Fibroblast of skin of abdomen (primary cell): ENCODE measurements around the gene ALPK3.

Experiments
- DNase-seq: peaks from one replicate; pipeline ENCODE4 v3.0.0-alpha.2; 2013

The ALPK3 gene

GRCh38 chr15:84797801-84798200 lies 19.4 kb upstream of the ALPK3 start:
- DNase-seq = no peak

DNA sequence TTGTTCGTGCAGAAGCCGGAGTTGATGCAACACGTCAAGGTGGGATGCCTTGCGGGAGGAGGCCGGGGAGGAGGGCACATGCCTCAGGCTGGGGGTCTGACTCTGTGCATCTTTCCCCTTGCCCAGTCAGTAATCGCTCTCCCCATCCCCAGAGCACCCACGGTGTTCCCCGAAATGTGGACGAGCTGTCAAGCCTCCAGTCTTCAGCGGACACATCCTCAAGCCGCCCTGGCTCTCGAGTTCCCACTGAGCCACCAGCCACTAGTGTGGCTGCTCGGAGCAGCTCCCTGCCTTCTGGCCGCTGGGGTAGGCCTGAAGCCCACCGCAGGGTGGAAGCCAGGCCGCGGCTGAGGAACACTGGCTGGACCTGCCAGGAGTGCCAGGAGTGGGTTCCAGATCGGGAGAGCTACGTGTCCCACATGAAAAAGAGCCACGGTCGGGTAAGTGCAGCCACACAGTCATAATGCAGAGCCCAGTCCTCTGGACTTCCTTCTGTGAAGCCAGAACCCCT lies 18.7 kb upstream of the ALPK3 start:
- no peak for DNase-seq

DNA sequence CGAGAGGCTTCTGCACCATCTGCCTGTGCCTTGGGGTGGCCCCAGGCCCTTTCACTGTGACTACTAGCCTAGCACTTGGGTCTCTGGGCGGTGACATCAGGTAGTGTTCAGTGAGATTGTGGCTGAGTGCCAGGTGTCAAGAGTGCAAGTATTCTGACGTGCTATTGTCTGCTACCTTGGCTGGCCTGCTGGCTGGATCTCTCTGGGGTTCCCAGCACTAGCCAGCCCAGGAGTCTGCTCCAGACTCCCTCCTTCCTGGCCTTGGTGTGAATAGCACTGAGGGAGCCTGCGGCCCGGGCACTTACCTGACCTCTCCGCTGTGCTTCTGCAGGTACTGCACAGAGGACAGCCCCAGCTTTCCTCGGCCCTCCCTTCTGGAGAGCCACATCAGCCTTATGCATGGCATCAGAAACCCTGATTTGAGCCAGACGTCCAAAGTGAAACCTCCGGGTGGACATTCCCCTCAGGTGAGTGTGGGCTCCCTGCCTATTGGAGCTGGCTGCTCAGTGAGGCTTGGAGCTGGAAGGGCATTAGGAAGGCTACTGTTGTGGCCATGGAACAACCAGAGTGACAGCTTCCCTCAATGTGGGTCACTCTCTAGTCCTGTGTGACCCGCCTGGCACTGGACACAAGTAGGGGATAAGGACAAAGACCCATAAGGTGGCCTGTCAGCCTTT lies 17.5 kb upstream of the ALPK3 start:
- no peak for DNase-seq

GRCh38 chr15:84800365-84800806 lies 16.8 kb upstream of the ALPK3 start:
- no peak for DNase-seq

DNA sequence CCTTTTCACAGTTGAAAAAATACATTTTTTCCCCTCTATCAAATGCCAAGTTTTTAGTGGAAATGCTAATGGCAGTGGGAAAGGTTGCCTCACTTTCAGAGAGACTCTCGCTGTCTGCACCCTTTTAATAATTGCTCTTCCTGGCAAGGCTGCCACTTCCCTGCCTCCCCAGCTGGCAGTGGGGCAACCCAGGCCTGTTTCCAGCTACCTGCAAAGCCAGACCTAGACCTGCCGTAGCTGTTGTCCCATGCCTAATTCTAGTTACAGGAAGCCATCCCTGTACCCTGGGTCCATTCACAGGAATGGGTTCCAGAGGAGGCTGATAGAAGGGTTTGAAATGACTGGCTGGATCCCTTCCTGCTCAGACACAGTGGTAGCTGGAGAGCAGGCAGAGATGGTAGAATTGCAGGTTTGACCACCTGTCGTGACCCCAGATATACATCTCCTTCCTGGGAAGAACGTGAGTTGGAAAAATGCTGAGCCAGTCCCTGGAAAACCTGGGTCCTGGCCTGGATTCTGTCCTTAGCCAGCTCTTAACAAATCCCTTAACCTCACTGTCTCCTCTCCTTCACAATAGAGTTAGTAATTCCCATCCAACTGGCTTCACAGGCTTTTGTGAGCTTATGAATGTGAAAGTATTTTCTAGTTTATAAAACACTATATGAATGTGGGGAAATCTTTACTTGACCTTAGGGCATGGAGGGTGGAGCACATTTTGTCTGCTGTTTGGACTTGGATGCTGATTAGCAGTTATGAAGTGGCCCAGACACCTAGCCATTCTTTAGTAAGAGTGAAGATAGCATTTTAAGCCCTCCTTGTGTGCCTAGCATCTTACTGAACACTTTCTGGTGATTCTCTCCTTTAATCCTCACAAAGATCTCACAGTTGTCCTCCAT lies 12.9 kb upstream of the ALPK3 start:
- DNase-seq = no peak

DNA sequence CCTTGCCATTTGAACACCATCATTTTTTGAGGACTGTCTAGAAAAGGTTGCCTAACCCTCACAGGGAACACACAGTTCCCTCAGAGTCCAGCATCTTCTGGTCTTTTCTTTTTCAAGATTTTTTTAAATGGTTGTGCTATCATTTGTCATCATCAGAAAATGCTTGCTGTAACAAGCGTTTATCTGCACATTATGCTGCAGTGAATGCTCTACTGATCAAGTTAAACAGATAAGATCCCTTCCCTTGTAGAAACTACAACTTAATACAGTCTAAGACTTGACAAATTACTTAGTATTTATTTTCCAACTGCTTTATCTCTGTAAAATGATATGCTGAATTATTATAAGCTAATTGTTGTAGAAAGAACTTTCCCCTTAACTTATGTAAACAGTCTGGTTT lies 11.9 kb upstream of the ALPK3 start:
- no peak for DNase-seq

- DNase-seq = no peak
These were observed 9.9 kb upstream of the ALPK3 start for GRCh38 chr15:84807228-84807627.

GRCh38 chr15:84810073-84810840 lies 6.9 kb upstream of the ALPK3 start:
- no peak for DNase-seq

- DNase-seq = no peak
These were observed 6.0 kb upstream of the ALPK3 start for GRCh38 chr15:84811151-84811550.

DNA sequence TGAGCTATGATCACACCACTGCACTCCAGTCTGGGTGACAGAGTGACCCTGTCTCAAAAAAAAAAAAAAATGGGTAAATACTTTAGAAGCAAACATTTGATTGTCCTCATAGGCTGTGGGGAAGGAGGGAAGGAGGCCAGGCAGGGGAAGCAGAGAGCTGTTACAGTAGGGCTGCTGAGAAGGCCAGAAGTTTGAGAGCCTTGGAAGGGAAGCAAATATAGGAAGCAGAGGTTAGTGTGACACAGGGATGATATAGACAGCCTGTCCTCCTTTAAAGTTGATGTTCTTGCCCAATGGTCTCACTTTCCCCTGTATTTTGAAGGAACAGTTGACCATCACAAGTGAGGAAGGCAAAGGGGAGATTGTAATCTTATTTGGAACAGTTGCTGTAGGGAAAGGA lies 5.3 kb upstream of the ALPK3 start:
- no peak for DNase-seq

DNA sequence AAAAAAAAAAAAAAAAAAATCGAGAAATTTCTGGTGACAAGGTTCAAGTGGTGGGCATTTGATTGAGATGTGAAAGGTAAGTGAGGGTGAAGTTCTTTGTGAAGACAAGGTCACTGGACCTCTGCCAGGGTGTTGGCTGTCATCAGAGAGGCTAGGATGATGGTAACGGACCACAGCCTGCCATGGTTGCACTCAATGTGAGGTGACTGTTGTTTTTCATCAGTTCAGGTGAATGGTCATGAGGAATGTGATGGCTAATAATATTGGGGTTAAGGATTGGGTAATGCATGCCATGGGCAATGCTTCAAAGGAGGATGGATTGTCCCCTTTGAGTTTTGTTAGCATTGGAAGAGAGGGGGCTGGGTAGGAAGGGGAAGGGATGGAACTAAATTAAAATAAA lies 4.3 kb upstream of the ALPK3 start:
- no peak for DNase-seq

GRCh38 chr15:84813435-84813834 lies 3.7 kb upstream of the ALPK3 start:
- DNase-seq = no peak

GRCh38 chr15:84813931-84814330 lies 3.2 kb upstream of the ALPK3 start:
- no peak for DNase-seq

- no peak for DNase-seq
These were observed 2.2 kb upstream of the ALPK3 start for GRCh38 chr15:84814916-84815315.

DNA sequence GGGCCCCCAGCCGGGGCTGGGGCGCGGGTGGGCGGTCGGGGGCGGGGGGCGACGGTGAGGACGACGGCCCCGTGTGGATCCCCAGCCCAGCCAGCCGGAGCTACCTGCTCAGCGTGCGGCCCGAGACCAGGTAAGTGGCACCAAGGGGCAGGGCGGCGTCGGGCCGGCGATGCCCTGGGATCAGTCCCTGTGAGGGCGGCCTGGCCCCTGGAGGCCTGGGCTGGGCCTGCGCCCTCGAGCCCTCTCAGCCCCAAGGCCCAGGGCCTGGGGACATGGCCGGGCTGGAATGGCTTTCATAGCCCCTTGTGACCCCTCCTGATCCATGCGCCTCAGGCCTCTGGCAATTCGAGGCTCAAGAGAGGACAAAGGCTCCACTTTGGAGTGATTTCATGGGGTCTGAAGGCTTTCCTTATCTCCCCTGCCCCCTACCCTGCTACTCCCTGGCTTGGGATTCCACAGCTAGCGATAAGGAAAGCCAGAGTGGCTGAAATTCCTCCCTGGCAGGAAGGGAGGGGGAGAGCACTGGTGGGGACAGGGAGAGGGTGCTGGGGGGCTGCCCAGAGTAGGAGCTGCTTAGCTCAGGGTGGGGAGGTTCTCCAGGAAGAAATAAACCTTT lies 418 bp downstream of the ALPK3 start:
- no peak for DNase-seq

DNA sequence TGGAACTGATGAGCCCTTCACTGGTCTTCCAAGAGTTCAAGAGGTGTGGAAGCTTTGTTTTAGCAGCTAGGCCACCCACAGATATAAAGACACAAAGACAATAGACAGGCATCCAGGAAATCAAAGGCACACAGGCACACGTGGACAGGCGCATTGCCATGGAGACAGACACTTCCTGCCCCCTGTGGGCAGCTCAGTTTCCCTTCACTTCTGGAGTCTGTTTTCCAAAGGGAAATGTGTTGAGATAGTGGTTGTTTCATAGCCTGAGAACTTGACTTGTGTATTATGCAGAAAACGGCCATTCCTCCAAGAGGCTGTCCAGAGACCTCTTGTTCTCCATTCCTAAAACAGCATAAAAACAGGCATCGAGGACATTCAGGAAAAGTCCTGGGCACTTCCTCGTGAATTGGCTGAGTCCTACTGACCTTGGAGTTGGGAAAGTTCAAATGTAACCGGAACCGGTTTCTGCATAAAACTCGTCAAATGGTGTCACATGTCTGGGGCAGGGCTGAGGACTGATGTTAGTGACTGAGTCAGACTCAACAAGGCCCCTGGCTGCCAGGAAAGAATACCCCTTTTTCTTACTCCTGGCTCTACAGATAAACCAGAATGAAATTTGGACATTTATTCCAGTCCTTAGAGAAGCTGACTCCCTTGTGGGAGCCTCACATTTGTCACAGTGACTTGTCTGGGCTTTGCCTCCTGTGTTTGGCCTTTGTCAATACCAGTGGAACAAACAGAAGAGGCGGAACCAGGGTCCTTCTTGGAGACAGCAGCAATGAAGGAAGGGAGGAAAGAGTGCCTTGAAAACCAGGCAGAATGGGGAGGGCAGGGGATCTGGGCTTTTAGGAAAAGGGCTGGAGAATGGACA lies 1.3 kb downstream of the ALPK3 start:
- peak; percentile 13 for DNase-seq

- DNase-seq = no peak
These were observed 2.2 kb downstream of the ALPK3 start for GRCh38 chr15:84819291-84819768.

GRCh38 chr15:84819791-84820190 lies 2.6 kb downstream of the ALPK3 start:
- DNase-seq = no peak

DNA sequence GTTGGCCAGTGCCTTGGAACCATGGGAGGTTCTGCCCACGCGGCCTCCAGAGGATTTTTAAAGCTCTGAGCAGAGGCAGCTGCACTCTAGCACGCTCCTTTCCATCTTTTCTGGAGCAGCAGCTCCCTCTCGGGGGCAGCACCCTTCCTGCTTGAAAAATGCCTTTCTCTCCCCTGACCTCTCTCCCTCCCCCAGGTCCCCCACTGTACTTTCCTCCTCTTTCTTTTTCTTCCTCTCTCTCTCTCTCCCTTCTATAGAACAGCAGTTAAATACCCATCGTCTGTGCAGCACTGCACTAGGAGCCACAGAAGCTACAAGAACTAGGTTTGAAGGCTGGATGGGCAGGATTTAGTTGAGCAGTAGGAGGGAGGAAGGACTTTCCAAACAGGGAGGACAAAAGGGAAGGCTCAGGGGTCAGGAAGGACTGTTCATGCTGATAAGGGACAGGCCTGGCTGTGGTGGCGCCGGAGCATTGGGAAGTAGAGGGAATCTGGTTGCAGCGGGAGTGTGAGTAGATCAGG lies 4.4 kb downstream of the ALPK3 start:
- DNase-seq = no peak

- no peak for DNase-seq
These were observed 5.6 kb downstream of the ALPK3 start for GRCh38 chr15:84822653-84823281.
